Endothelial cell of umbilical vein (primary cell): ENCODE measurements around the gene ERCC8. TPM values are rescaled to one million over a fixed set of nuclear protein-coding genes. Genes with fewer than 3 reads are reported as not detected.

Experiments
- Bru-seq: library from RNA; stranded (reverse); fragments of 400-500 nt; gene quantifications from one replicate; lab custom pipeline; 2021; lab: Mats Ljungman, UMichigan
- BruChase-seq, 2 experiments: library from RNA; stranded (reverse); fragments of 400-500 nt; gene quantifications; one replicate each; lab custom pipeline; 2021; lab: Mats Ljungman, UMichigan
- BruUV-seq: library from RNA; stranded (reverse); fragments of 400-500 nt; replicated peaks from 2 replicates; lab custom pipeline; 2021; lab: Mats Ljungman, UMichigan
- CTCF ChIA-PET: fragments of 300-600, 350-600 bp; sonication (Branson Sonifier 250); formaldehyde crosslinking; loops from one replicate; lab custom pipeline; 2021; ENCODE audit warnings: antibody characterized with exemption, inconsistent platforms; lab: Charles Lee
- POLR2A ChIA-PET: fragments of 300-600, 350-600 bp; sonication (Branson Sonifier 250); formaldehyde crosslinking; loops from one replicate; lab custom pipeline; 2021; ENCODE audit warnings: antibody characterized with exemption, inconsistent platforms; lab: Charles Lee
- DNase-seq: peaks from one replicate; pipeline ENCODE4 v3.0.0-alpha.2; 2011; ENCODE audit warnings: low read depth, low spot score
- FAIRE-seq: peaks from 2 replicates; lab custom pipeline; 2011; peaks lifted over from hg19 to GRCh38; lab: Jason Lieb, UNC
- H2AFZ ChIP-seq: 2 replicates; pipeline ENCODE4 v1.6.0; 2012; ENCODE audit warnings: low read depth, low read length, control low read depth, inconsistent platforms
- H3K27ac ChIP-seq: 2 replicates; pipeline ENCODE4 v1.5.1; 2011; ENCODE audit warnings: low read depth, mild to moderate bottlenecking, control low read depth, low read length, moderate library complexity; ENCODE audit not compliant: insufficient read depth
- H3K27me3 ChIP-seq, 2 experiments: 2 replicates each; pipeline versions ENCODE4 v1.6.0 to v1.6.1; 2011; ENCODE audit warnings: low read length in 2 of 2, mixed read lengths in 1 of 2; ENCODE audit not compliant: control insufficient read depth in 2 of 2, insufficient read depth in 2 of 2
- H3K36me3 ChIP-seq, 2 experiments: 2 replicates in 1 of 2; 3 replicates in 1 of 2; pipeline ENCODE4 v1.5.1; 2011; ENCODE audit warnings: low read length in 2 of 2, mild to moderate bottlenecking in 1 of 2, moderate library complexity in 1 of 2; ENCODE audit not compliant: control insufficient read depth in 2 of 2, insufficient read depth in 2 of 2; ENCODE audit errors: extremely low read depth in 1 of 2
- H3K4me1 ChIP-seq: 3 replicates; pipeline ENCODE4 v1.5.1; 2011; ENCODE audit warnings: mild to moderate bottlenecking, low read length; ENCODE audit not compliant: control insufficient read depth, insufficient read depth; ENCODE audit errors: extremely low read depth
- H3K4me2 ChIP-seq: 2 replicates; pipeline ENCODE4 v1.6.1; 2011; ENCODE audit warnings: low read length, control low read depth, mixed read lengths; ENCODE audit not compliant: insufficient read depth
- H3K4me3 ChIP-seq, 3 experiments: fragments of 200-600 bp in 1 of 3; sonication (generic), shearing (Covaris generic) in 1 of 3; replicated peaks in 1 of 3; 2 replicates each; pipeline ENCODE4 v1.5.1; 2011 to 2016; ENCODE audit warnings: control low read depth in 3 of 3, low read length in 3 of 3, mild to moderate bottlenecking in 2 of 3, inconsistent platforms in 1 of 3, low read depth in 1 of 3, moderate library complexity in 1 of 3; ENCODE audit not compliant: insufficient read depth in 1 of 3
- H3K79me2 ChIP-seq: 2 replicates; pipeline ENCODE4 v1.6.0; 2012; ENCODE audit warnings: low read length, inconsistent platforms; ENCODE audit not compliant: control insufficient read depth, insufficient read depth
- H3K9ac ChIP-seq: replicated peaks from 2 replicates; pipeline ENCODE3; 2011; ENCODE audit warnings: low read length, control low read depth; ENCODE audit not compliant: insufficient read depth; ENCODE audit errors: extremely low read depth
- H3K9me1 ChIP-seq: replicated peaks from 3 replicates; pipeline ENCODE4 v1.6.0; 2011; ENCODE audit warnings: mild to moderate bottlenecking, low read length; ENCODE audit not compliant: control insufficient read depth, insufficient read depth; ENCODE audit errors: extremely low read depth
- H3K9me3 ChIP-seq: replicated peaks from 2 replicates; pipeline ENCODE4 v1.5.1; 2012; ENCODE audit warnings: low read length, inconsistent platforms; ENCODE audit not compliant: control insufficient read depth, insufficient read depth
- H4K20me1 ChIP-seq: replicated peaks from 2 replicates; pipeline ENCODE3; 2011; ENCODE audit warnings: mild to moderate bottlenecking, low read length; ENCODE audit not compliant: control insufficient read depth, insufficient read depth; ENCODE audit errors: extremely low read depth
- CTCF ChIP-seq, 2 donors: IDR thresholded peaks; 1 replicate in 1 of 2; 2 replicates in 1 of 2; pipeline ENCODE4 v1.5.1; 2011; ENCODE audit warnings: low read length in 2 of 2, mild to moderate bottlenecking in 2 of 2, moderate library complexity in 2 of 2, control low read depth in 1 of 2, inconsistent platforms in 1 of 2, low read depth in 1 of 2; ENCODE audit not compliant: insufficient read depth in 1 of 2; ENCODE audit errors: extremely low read depth in 1 of 2
- JUN ChIP-seq: IDR thresholded peaks from 2 replicates; pipeline ENCODE4 v1.6.1; 2011; ENCODE audit warnings: borderline replicate concordance, low read depth; ENCODE audit not compliant: insufficient read length, insufficient read depth
- MYC ChIP-seq: IDR thresholded peaks from one replicate; pipeline ENCODE4 v1.6.1; 2011; ENCODE audit warnings: mild to moderate bottlenecking, low read depth, low read length
- POLR2A ChIP-seq: IDR thresholded peaks from 2 replicates; pipeline ENCODE4 v1.6.1; 2012; ENCODE audit warnings: low read depth, mild to moderate bottlenecking, control low read depth, low read length
- dilution Hi-C: fragments of 300-500 bp; cut with MboI; formaldehyde crosslinking; loops from one replicate; pipeline ENCODE4 v1.15.0; 2019; ENCODE audit warnings: low sequenced_read_pairs; ENCODE audit not compliant: extremely low pct_ligation_motif_present
- intact Hi-C: fragments of 100-400 bp; cut with micrococcal nuclease; formaldehyde crosslinking; loops from one replicate; pipeline ENCODE4 v1.10.0; 2022
- long read RNA-seq: library from polyadenylated mRNA; stranded (forward); transcript quantifications from one replicate; pipeline ENCODE4 v2.0.0, GENCODE V29; 2021
- polyA minus RNA-seq, 3 experiments: library from RNA; depleted of rRNA, polyadenylated mRNA; stranded (reverse); fragments of >200 nt; gene quantifications; 1 replicate in 1 of 3; 2 replicates in 2 of 3; pipeline ENCODE4 v1.2.3, GENCODE V29; 2011
- polyA plus RNA-seq, 4 experiments: library from polyadenylated mRNA; depleted of rRNA in 3 of 4; stranded (reverse) in 3 of 4; unstranded in 1 of 4; fragments of >200 nt; gene quantifications; 2 replicates each; pipeline versions ENCODE4 v1.2.1 to v1.2.3, GENCODE V29; 2011 to 2012; ENCODE audit warnings: missing spikeins in 1 of 4
- total RNA-seq: library from RNA; stranded (reverse); gene quantifications from 2 replicates; pipeline ENCODE4 v1.2.3, GENCODE V29; 2021
- TF ChIP-seq, protein P1 (sequence below): IDR thresholded peaks from 2 replicates; pipeline ENCODE4 v1.6.1; 2011; ENCODE audit not compliant: insufficient read depth, insufficient read length

The ERCC8 gene
- total RNA-seq (10.4 and 12.8 TPM in 2 replicates), polyA plus RNA-seq (10.1 and 11.8 TPM in 2 replicates), polyA minus RNA-seq (16.9 and 31.2 TPM in 2 replicates), Bru-seq, nascent RNA (percentile 75 among the genes with signal in this experiment), BruChase-seq, experiment 1, labeled RNA remaining after a 6-hour chase (percentile 65 among the genes with signal in this experiment), BruChase-seq, experiment 2, labeled RNA remaining after a 2-hour chase (percentile 76 among the genes with signal in this experiment)
- polyA plus RNA-seq (2011; cell fraction: cytosol; rRNA removed): 12.8 and 17.2 TPM in 2 replicates
- polyA plus RNA-seq (2011; cell fraction: nucleus; rRNA removed): 8.8 and 15.8 TPM in 2 replicates
- polyA plus RNA-seq (2012): 7.1 and 13.0 TPM in 2 replicates
- 12.6 TPM for polyA minus RNA-seq (2011; cell fraction: cytosol; rRNA and poly(A)+ RNA removed)
- 19.5 and 22.0 TPM in 2 replicates for polyA minus RNA-seq (2011; cell fraction: nucleus; rRNA and poly(A)+ RNA removed)
- long read RNA-seq, transcript ERCC8-201 (12 exons, 2,017 nt): major isoform, 11 of 22 reads
- long read RNA-seq, partial matches to known transcripts: 5 of 22 reads
- long read RNA-seq, other reads (novel, unspliced or antisense): 3 of 22 reads

GRCh38 chr5:60944904-60945812 lies at the start of gene ERCC8, which contains the start of gene NDUFAF2:
ERCC8 (minus strand) TSS chr5:60945070; CDS start chr5:60945008, 62 bp downstream.
NDUFAF2 (plus strand) TSS chr5:60945205; CDS start chr5:60945256, 51 bp downstream.
- Histone ChIP-seq H3K9me3 (no peaks in the 10 kb centered on the region), H3K9ac (peak within 1 kb of the TSS; percentile 77), H3K4me1 (peaks cover 21% of the 10 kb centered on the region), H3K27ac (peak within 1 kb of the TSS; percentile 21), H3K4me3 (peak within 1 kb of the TSS; percentile 71 to 94 (median 78)), H3K79me2 (peaks cover 58% of the 10 kb centered on the region), H4K20me1 (no peaks in the 10 kb centered on the region), H3K27me3 (no peaks in the 10 kb centered on the region), H3K36me3 (no peaks in the 10 kb centered on the region), H3K9me1 (no peaks in the 10 kb centered on the region), H2AFZ (peak within 1 kb of the TSS; percentile 92), H3K4me2 (peak within 1 kb of the TSS; percentile 96)
- FAIRE-seq (peak; percentile 87), DNase-seq (peak; percentile 95)
- TF ChIP-seq JUN (no peak), POLR2A (peak; percentile 63), MYC (no peak), CTCF (IDR thresholded peaks at IDR 0.05; ENCODE audit: extremely low read depth in 1 of 2, insufficient read depth in 1 of 2, low read depth in 1 of 2, low read length in 2 of 2) (no peak)
- TF ChIP-seq, protein P1, sequence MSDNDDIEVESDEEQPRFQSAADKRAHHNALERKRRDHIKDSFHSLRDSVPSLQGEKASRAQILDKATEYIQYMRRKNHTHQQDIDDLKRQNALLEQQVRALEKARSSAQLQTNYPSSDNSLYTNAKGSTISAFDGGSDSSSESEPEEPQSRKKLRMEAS: peak; percentile 19
- ChIA-PET POLR2A (interaction anchor here (0.5 kb wide), 1 partner anchor 463 kb away, joined by 9 read pairs; no protein-coding TSS in a partner anchor), CTCF (interaction anchor here (0.6 to 3.1 kb wide), 12 partner anchors 13 to 1198 kb away, joined by 3 to 27 read pairs (median 4); partner anchors contain the start of genes DEPDC1B and ZSWIM6)
- intact Hi-C loops (loop anchor here (5.0 to 10.0 kb wide), 2 partner anchors 268 to 1130 kb away; no protein-coding TSS in a partner anchor), dilution Hi-C loops (no loop called here)
- TSS peak; percentile 35 for BruUV-seq
